HG03457 (cell line): ENCODE measurements around the gene TYW1.
"Not testable (repeated sequence)": the region's sequence is repeated elsewhere in the genome, so short reads cannot be mapped to it uniquely, and the experiment has no call there.

Experiments used
- ATAC-seq: cut with Tn5 transposase; IDR thresholded peaks from one replicate; pipeline ENCODE4 v1.9.1; 2021; ENCODE audit warnings: moderate number of reproducible peaks; ENCODE audit not compliant: unreplicated experiment

The TYW1 gene

GRCh38 chr7:66994051-66994450, 2.6 kb upstream of the TYW1 start:
- not testable (repeated sequence) for ATAC-seq

DNA sequence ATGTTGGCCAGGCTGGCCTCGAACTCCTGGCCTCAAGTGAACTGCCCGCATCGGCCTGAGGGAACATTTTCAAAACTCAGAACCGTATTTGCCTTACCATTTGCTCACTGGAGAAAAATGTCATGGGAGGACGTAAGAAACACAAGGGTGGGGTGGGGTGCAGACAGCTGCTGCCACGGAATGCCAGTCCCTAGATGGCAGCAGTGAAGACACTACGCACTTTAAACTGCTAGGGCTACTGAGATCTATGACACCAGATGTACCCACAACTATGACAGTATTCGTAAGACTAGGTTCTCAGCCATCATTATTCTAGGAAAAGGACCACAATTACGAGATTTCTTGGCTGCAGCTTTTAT, 2.0 kb upstream of the TYW1 start:
- ATAC-seq = peak; percentile 25

GRCh38 chr7:66995050-66995776, 1.4 kb upstream of the TYW1 start, which contains the start of gene SBDS:
SBDS (minus strand) TSS chr7:66995586; CDS start chr7:66995417, 169 bp downstream.
- ATAC-seq = peak; percentile 50

GRCh38 chr7:67000601-67001258, 4.1 kb downstream of the TYW1 start:
- not testable (repeated sequence) for ATAC-seq

- ATAC-seq = not testable (repeated sequence)
Measured at GRCh38 chr7:67004145-67004544, 7.5 kb downstream of the TYW1 start.

DNA sequence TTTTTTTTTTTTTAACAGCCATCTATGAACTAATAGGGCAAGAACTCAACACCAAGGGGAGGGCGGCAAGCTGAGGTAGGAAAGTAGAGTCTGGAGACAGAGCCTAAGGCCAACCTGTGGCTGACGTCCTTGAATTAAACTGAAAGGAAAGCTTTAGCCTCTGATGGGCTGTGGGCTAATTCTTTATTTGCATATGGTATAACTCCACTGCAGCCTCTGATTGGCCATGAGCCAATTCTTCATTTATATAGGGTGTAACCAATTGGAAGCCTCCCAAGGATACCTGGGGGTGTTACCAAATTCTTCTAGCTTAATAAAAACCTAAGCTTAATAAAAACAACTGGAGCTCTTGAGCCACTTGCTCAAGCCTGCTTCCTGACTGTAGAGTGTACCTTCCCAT, 10.3 kb downstream of the TYW1 start:
- no peak for ATAC-seq

DNA sequence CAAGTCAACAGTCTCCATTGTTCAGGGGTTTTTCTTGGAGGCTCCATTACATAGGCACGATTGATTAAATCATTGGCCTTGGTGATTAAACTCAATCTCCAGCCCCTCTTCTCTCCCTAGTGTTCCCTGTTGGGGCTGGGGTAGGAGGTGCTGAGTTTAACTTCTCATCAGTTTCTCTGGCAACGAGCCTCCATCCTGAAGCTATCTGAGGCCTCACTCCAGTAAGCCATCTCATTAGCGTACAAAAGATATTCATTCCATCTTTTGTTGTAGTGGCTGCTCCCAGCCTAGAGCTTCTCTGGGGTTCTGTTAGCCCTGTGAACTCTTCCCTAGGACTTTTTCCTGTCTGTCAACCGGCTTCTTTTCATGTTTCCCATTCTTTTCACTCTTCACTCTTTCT, 11.6 kb downstream of the TYW1 start:
- ATAC-seq = no peak

- not testable (repeated sequence) for ATAC-seq
Measured at GRCh38 chr7:67009677-67010076, 13.0 kb downstream of the TYW1 start.

DNA sequence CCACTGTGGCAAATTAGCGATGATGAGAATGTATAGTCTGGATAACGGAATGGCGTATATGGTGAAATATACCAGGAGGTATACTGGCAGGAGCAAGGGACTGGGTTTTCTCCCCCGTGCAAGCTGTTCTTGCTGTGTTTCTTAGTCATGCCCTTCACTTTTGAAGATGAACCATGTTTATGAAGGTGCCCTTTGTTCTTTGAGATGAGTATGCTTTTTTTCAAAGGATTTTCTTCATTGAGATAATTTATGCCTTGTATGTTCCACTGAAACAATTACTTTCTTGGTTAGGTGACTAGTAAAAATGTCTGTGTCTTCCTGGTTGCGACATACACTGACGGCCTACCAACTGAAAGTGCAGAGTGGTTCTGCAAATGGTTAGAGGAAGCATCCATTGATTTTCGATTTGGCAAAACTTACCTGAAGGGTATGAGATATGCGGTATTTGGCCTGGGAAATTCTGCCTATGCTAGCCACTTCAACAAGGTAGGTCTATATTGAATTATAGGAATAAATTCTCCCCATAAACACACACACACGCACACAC, 17.5 kb downstream of the TYW1 start:
- not testable (repeated sequence) for ATAC-seq

DNA sequence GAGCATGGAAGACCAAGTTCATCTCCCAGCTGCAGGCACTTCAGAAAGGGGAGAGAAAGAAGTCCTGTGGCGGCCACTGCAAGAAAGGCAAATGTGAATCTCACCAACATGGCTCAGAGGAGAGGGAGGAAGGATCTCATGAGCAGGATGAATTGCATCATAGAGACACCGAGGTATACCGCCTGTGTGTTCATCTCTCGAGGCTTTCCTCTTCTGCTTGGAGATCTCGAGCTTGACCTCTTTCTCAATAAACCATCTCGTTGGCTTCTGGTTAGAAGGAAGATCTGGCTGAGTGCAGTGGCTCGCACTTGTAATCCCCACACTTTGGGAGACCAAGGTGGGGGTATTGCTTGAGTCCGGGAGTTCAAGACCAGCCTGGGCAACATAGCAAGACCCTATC, 21.3 kb downstream of the TYW1 start:
- ATAC-seq = not testable (repeated sequence)

DNA sequence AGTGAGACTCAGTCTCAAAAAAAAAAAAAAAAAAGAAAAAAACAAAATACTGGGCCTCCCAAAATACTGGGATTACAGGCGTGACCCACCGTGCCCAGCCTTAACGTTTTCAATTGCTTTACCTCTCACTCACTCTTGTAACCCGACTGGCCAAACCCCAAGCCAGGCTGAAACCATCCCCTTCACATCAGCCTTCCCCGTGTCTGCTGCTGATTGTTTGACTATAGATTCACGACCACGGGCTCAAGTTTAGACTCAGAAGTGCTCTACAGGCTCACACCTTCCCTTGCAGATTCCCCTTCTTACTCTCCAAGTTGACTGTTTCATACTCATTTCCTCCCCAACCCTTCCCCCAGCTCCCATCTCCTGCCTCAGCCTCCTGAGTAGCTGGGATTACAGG, 22.3 kb downstream of the TYW1 start:
- ATAC-seq = no peak

DNA sequence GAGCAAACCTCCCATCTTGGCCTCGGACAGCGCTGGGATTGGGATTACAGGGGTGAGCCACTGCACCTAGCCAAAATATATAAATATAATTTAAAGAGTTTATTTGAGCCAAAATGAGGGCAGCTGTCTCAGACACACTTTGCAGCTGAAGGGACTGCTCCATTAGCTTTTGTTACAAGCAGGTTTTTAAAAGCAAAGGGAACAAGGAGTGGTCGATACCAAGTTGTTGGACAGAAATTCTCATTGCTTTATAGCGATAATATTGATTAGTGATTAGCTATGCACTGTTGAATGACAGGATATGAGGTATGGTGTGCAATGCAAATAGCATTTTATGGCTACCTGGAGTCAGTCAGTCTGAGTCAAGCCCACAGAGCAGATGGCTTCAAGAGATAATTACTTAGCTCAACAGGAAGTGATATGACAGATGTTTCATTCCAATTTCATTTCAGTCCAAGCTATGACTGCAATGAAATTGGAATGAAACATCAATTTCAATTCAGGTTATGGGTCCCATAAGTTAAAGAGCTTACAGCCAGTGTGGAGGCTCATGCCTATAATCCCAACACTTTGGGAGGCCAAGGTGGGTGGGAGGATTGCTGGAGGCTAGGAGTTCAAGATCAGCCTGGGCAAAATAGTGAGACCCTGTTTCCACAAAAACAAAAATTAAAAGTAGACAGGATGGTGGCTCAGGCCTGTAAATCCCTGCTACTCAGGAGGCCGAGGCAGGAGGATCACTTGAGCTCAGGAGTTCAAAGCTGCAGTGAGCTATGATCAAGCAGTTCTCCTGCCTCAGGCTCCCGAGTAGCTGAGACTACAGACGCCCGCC, 23.1 kb downstream of the TYW1 start:
- ATAC-seq = no peak

GRCh38 chr7:67021260-67021659, 24.6 kb downstream of the TYW1 start:
- ATAC-seq = no peak

DNA sequence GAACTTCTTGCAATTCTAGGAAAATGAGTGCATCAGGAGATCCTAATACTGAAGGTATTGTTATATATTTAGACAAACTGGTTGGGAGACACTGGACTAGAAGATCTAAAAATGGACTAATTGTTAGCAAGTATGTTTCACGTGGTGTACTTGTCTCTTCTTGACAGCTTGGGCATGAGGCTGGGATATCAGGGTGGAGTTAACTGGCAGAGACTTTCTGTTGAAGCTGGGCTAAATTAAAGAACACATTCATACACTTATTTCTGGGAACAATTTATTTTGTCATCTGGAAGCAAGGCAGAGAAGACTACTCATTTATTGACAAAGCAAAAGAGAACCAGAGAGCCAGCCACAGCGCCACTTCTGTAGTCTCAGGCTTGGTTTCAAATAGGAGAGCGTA, 25.9 kb downstream of the TYW1 start:
- no peak for ATAC-seq

DNA sequence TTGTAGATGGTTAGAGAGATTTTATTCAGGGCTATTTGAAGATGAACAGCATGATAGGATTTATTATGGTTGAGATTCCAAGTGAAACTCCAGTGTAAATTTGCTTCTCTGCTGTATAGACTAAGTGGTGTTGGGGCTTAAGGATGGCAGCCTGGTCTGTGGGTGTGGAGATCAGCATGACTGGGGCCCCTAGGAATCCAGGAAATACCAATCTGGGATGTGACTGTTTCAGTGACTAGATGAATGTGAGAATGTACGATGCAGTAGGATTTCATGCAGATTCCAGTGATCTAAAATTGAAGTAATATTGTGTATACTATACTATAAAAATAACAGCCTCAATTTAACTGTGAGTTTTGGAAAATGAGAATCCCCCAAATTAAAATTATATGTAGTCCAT, 28.8 kb downstream of the TYW1 start:
- ATAC-seq = not testable (repeated sequence)

DNA sequence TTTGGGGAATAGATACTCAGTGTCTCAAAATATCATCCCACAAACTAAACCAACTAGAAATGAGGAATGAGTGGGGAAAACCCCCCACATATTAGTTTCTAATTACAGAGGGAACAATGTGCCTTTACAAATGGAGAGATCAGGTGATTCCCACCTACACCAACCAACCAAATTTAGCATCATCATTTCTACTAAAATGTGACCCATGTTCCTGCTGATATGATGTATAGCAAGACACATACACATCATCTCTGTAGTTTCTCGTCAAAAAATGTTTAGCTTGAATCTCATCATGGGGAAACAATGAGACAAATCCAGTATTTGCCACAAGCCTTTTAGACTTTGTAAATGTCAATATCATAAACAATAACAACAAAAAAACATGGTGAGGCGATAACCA, 35.1 kb downstream of the TYW1 start:
- ATAC-seq = not testable (repeated sequence)

DNA sequence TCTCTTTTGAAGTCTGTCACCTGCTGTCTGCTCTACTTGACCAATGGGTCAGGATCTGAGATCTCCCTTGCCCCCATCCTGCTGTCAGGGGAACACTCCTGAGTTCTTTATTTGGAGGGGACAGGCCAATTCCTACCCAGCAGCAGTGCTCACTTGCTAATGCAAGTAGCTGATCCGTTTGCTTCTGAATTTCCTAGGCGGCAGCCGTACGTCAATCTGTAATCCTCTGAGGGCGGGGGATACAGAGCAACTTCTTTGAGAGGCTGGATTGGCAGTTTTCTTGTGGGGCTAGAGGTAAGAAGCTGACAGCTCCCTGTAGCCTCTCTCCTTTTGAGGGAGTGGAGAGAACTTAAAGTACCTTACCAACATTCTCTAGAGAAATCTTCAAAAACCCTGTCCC, 36.6 kb downstream of the TYW1 start:
- ATAC-seq = no peak

GRCh38 chr7:67036432-67037395, 40.1 kb downstream of the TYW1 start:
- not testable (repeated sequence) for ATAC-seq

DNA sequence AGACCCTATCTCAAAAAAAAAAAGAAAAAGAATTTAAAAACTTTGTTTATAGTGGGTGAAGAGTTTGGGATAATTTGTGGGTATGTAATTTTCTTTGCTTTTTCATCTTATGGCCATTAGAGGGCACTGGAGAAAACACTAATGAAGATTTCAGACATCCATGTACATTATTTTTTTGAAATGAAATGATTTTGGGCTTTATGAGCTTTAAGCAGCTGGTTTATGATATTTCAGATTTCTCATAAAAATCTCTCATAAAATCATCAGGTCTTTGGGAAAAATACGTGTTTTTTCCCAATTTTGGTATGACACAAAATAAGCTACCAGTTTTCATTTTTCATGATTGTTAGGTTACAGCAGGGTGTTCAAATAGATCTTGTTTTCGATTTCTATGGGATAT, 44.2 kb downstream of the TYW1 start:
- ATAC-seq = not testable (repeated sequence)
